GM19372 (cell line): ENCODE measurements around the gene LRRC43.
"Not testable (repeated sequence)": the region's sequence is repeated elsewhere in the genome, so short reads cannot be mapped to it uniquely, and the experiment has no call there.

ENCODE experiments used
- ATAC-seq: cut with Tn5 transposase; IDR thresholded peaks from one replicate; pipeline ENCODE4 v1.9.1; 2021; ENCODE audit warnings: mild to moderate bottlenecking, low read depth, moderate library complexity; ENCODE audit not compliant: unreplicated experiment

LRRC43 gene

DNA sequence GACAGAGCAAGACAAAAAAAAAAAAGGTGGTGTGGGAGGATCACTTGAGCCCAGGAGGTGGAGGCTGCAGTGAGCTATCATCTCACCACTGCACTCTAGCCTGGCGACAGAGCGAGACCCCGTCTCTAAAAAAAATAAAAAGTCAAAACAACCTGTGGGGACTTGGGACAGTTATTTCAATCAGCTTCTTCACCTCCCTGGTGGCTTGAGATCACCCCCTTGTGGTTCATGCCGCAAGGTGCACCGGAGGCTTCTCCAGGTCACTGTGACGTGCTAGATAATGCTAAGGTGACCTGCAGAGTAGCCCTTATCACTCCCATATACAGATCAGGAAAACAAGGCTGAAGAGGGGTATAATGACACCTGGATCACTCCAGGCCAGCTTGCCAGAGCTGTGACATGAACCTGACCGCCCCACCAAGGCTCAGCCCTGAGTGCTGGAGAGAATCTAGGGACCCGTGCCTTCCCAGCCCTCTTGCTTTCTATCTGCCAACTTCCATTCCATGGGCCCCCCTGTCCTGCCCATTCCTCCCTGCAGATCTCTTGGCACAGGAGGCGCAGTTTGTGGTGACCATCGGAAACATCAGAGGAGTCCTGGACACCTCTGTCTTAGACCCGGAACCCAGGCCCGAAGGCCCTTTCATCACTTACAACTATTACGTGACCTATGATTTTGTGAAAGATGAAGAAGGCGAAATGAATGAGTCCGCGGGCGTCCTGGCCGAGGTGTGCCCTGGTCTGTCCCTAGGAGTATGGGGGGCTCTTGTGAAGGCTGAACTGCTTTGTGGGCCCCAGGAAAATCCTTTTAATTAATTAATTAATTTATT lies 8.1 kb downstream of the LRRC43 start:
- peak; percentile 62 for ATAC-seq

DNA sequence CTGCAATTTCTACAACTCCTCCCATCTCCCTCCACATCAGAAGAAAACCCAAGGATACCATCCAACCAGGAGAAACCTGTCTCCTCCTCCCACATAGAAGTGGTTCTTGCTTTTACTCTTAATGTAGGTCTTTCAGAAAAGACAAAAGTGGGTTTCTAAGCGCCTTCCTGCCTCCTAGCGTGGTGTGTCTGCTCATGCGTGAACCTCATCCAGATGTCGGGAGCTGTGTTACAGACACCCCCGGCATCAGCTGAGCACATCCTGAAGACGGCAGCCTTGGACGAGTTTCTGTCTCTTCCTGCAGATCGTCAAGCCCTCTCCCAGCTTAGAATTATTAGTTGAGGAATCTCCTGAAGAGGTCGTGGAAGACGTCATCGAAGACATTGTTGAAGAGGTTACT lies 9.5 kb downstream of the LRRC43 start:
- no peak for ATAC-seq

DNA sequence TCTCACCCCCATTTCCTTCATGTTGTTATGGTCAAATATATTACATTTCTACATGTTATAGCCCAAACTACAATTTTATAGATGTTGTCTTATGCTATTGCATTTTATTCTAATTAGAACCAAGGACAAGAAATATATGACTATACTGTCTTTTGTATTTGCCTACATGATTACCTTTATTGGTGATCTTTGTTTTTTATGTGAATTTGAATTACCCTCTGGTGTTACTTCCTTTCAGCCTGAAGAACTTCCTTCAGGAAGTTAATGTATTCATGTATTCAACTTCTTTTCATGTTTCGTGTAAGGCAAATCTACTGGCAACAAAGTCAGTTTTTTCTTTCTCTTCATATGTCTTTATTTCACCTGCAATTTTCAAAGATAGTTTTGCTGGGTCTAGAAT lies 11.9 kb downstream of the LRRC43 start:
- ATAC-seq, result no peak

DNA sequence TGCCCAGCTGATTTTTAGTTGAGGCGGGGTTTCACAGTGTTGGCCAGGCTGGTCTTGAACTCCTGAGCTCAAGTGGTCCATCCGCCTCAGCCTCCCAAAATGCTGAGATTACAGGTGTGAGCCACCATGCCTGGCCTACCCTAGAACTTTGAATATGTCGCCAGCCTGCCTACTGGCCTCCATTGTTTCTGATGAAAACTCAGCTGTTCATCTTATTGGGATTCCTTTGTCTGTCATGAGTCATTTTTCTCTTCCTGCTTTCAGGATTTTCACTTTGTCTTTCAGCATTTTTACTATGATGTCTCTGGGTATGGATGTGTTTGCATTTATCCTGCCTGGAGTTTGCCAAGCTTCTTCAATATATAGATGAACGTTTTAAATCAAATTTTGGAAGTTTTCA lies 12.5 kb downstream of the LRRC43 start:
- ATAC-seq, result no peak

DNA sequence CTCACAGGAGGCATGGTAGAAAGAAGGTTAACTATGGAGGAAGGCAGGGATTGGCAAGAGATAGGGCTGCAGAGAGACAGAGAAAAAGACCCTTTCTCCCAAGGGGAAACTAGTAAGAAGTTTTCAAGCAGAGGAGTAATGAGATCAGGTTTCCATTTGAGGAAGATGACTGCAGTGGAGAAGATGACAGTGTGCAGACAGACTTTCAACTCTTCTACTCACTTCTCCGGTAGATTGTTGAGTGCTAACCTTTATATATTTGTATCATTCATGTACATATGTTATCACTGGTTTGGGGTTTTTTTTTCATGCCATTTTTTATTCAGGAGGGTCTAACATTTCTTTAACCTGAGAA lies 14.7 kb downstream of the LRRC43 start:
- ATAC-seq, result no peak

DNA sequence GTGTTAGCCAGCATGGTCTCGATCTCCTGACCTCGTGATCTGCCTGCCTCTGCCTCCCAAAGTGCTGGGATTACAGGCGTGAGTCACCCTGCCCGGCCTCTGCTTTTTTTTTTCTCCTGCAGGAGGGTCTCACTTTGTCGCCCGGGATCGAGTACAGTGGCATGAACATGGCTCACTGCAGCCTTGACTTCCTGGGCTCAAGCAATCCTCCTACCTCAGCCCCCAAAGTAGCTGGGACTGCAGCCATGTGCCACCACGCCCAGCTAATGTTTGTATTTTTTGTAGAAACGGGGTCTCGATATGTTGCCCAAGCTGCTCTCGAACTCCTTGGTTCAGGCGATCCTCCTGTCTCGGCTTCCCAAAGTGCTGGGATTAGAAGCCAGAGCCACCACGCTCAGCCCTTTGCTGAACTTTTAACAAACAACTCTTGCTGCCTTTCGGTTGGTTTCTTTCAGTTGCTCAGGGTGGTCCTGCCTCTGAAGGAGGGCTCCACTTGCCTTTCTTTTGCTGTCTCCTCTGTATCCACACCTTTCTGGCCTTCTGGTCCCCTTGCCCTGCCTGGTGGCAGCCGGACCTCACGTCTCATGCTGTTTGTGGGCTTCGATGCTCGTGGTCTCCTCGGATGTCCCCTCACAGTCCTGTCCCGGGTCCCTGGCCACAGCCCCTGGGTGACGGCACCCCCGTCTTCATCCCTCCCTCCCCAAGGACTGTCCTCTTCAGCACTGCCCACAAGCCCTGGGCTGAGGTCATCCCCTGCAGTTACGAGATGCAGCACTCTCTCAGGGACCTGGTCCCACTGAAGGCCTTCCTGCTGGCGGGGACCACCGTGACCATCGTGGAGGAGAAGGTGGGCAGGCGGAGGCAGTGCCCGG lies 16.8 kb downstream of the LRRC43 start:
- no peak for ATAC-seq

DNA sequence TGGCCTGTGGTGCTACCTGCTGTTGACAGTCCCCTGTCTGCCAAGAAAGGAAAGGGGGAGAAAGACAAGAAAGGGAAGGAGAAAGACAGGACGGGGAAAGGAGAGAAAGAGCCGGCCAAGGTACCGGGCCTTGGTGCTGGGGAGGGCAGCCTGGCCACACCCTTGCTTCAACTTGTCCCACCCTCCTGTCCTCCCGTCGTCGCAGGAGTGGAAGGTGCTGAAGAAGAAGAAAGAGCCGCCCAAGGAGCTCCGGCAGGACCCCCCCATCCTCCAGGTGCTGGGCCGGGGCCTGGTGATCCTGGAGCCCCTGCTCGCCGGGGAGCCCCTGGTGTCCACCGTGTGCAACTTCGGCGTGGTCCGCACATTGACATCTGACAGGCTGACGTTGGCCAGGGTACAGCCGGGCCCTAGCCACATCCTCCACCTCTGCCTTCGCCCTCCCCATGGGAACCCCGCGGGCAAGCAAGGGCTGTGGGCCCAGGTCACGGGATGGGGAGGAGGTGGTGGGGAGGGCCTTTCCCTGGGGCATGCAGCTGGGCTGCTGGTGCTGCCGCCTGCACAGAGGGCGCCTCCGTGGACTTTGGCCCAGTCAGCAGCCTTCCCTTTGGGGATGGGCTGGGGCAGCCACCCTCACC lies 17.7 kb downstream of the LRRC43 start:
- no peak for ATAC-seq

DNA sequence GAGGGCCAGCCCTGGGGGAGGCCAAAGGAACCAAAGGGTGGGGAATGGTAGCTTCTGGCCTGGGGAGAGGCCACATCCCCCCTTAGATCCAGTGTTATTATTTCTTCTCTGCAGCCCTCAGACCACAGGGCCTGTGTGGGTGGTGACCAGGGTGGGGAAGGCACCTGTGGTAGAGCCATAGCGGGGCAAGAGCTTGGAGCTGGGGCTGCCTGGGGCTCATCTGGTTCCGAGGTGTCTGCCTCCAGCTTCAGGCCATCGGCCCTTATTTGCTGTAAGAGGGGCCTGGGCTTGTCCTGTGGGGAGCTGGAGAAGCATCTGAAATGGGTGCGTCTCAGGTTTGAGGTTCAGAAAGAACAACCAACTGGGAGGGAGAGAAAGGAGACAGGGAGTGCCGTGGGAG lies 18.5 kb downstream of the LRRC43 start:
- ATAC-seq, result no peak

DNA sequence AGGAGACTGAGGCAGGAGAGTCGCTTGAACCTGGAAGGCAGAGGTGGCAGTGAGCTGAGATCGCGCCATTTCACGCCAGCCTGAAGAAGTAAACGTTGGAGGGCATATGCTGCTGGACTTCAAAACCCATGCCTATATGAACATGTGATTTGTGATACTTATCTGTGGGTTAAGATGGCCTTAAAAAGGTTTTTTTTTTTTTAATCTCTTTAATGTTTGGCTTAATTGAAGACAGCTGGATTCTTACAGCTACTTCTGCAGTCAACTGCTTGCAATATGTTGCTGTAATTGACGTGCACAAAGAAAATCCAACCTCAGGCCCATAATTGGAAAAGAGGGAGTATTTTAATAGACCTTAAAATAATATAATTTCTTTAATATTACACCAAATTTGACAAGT lies 19.1 kb downstream of the LRRC43 start:
- ATAC-seq, result no peak

DNA sequence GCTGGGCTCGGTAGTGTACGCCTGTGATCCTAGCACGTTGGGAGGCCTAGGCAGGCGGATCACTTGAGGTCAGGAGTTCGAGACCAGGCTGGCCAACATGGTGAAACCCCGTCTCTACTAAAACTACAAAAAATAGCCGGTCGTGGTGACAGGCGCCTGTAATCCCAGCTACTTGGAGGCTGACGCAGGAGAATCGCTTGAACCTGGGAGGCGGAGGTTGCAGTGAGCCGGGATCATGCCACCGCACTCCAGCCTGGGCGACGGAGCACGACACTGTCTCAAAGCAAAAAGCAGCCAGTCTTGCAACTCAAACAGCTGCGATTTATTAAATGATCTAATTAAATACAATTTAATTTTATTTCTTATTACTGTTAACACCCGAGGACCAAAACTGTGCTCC lies 19.9 kb downstream of the LRRC43 start:
- not testable (repeated sequence) for ATAC-seq

DNA sequence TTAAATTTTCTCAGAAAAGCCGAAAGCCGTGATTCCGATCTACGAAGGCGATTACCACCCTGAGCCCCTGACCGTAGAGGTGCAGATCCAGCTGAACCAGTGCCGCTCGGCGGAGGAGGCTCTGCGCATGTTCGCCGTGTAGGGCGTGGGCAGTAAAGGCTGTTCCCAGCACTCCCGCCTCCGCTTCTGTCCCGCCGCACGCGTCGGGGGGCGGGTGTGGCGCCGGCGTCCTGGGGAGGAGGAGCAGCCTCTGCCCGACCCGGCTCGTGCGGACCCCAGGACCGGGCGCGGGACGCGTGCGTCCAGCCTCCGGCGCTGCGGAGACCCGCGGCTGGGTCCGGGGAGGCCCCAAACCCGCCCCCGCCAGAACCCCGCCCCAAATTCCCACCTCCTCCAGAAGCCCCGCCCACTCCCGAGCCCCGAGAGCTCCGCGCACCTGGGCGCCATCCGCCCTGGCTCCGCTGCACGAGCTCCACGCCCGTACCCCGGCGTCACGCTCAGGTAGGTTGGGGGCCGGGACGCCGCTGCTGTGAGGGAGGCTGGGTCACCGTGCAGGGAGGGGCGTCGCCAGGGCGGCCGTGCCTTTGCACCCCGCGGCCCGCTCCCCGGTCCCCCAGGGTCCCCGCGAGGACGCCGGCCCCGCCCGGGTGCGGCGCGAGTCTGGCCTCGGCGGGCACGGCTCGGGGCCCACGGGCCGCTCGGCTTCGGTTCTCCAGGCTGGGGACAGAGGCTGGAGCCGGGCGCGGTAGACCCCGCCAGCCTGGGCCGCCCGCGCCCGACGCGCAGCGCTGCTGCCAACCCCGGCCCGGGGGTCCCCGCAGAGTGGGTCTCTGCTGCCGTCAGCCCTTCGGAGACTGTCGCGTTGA lies 20.6 kb downstream of the LRRC43 start, which contains the start of gene B3GNT4:
Gene B3GNT4 (plus strand): TSS at position 409 of the 866 bp plus-strand sequence. CDS start 910 bp downstream, outside the sequence.
- ATAC-seq, result no peak

DNA sequence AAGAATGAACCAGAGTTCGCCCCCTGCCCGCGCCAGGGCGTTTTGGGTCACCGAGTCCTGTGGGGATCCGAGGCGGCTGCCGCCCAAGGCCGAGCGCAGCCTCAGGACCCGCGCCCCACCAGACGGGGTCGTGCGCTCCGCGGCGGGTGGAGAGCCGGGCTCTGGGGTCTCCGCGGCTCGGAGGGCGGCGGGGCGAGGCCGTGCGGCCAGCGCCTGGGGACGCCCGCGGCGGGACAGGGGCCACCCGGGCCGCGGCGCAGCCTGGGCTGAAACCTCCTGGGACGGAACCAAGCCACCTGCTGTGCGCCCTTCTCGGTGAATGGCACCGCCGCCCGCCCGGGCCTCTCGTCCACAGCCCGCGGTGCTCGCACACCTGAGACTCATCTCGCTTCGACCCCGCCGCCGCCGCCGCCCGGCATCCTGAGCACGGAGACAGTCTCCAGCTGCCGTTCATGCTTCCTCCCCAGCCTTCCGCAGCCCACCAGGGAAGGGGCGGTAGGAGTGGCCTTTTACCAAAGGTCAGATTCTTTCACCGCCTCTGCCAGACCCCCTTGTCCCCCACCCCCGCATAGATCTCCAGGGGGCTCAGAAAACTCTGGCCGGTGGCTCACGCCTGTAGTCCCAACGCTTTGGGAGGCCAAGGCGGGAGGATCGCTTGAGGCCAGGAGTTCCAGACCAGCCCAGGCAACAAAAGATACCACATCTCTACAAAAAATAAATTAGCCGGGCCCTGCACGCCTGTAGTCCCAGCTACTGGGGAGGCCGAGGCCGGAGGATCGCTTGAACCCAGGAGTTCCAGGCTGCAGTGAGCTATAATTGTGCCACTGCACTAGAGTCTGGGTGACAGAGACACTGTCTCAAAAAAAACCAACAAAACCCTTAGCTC lies 21.5 kb downstream of the LRRC43 start:
- no peak for ATAC-seq

DNA sequence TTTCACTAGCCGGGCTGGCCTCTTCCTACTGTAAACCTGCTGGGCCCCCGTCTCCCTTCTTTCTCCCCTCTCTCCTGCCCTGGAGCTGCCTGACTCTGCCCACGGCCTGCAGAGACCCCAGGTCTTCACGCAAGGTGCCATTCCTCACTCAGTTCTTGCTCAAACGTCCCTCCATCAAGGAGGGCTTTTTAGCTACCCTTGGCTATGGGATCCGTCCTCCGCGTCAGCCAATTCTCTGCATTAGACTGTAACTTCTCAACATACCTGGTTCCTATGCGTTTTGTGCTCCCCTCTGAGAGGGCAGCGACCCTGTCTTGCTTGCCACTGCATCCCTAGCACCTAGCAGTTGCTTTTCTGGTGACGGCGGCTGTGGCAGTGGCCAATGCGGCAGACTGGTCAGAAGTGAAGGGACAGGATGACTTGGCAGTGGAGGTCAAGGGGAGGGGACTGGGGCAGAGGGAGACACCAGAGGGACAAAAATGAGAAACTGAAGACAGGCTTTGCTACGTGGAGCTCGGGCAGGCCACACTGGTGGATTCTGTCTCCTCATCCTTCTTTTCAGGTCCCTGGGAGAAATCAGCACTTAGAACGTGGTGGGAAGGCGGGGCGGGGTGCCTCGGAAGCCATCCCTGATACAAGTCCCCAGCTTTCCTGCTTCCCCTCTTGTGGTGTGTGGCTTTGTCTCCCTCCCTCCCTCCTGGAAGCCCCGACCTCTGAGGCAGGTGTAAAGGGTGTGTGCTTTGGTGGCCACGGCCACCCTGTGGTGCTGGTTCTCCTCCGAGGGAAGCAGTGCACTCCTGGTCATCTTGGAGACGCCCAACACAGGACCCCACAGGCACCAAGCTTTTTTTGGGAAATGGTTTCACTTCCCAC lies 22.4 kb downstream of the LRRC43 start:
- no peak for ATAC-seq

DNA sequence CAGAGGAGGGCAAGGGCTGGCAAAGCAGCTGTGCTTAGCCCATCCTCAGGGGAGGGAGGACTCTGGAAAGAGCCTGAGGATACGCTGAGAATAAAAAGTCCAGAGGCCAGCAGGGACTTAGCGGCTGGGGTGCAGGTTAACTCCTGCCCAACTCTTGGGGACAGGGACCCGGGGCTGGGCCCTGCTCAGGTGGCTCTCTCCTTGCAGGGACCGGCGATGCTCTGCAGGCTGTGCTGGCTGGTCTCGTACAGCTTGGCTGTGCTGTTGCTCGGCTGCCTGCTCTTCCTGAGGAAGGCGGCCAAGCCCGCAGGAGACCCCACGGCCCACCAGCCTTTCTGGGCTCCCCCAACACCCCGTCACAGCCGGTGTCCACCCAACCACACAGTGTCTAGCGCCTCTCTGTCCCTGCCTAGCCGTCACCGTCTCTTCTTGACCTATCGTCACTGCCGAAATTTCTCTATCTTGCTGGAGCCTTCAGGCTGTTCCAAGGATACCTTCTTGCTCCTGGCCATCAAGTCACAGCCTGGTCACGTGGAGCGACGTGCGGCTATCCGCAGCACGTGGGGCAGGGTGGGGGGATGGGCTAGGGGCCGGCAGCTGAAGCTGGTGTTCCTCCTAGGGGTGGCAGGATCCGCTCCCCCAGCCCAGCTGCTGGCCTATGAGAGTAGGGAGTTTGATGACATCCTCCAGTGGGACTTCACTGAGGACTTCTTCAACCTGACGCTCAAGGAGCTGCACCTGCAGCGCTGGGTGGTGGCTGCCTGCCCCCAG lies 23.4 kb downstream of the LRRC43 start:
- no peak for ATAC-seq

DNA sequence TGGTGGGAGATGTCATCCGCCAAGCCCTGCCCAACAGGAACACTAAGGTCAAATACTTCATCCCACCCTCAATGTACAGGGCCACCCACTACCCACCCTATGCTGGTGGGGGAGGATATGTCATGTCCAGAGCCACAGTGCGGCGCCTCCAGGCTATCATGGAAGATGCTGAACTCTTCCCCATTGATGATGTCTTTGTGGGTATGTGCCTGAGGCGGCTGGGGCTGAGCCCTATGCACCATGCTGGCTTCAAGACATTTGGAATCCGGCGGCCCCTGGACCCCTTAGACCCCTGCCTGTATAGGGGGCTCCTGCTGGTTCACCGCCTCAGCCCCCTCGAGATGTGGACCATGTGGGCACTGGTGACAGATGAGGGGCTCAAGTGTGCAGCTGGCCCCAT lies 24.1 kb downstream of the LRRC43 start:
- no peak for ATAC-seq

DNA sequence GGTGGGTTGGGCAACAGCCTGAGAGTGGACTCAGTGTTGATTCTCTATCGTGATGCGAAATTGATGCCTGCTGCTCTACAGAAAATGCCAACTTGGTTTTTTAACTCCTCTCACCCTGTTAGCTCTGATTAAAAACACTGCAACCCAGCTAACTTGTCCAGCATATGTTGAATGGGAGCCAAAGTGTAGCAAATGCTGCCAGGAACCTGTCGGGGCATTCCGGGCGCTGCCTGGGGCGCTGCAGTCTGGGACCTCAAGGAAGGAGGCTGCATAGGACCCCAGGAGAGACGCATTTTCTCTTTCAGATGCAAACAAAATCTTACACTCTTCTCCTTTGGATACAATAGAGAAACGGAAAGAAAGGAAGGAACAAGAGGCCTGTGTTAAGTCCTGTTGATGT lies 24.5 kb downstream of the LRRC43 start:
- ATAC-seq, result no peak

DNA sequence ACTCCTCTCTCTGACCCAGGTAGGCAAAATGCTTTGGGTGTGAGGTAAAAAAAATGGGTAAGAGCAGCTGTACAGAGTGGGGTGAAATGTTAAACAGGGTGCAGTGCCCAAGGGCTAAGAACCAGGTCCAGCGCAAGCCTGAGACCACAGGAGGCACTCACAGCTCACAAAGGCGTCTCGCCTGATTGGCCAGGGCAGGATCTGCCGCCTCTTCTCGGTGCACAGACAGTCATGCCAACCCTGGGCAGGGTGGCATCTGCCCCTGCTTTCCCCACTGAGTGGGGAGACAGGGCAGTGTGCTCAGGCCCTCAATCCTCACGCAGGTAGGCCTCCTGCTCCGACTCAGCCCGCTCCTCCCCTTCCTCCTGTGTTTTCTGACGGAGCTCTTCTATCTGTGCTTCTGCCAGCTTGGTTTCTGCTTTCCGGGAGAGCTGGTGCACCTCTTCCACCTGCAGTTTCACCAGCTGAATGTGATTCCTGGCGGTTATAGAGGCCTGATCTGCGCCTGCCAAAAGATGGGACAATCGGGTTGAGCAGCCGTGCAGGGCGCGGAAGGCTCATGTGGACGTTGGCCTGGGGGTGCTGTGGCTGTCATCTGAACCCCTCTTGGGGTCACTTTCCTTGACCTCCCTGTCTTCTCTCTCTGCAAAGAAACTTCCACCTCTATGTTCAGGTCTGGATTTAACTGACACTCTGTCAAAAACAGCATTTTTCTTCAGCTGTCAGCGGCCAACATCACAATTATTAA lies 25.3 kb downstream of the LRRC43 start:
- ATAC-seq, result no peak
